ENCODE data around the gene NCKIPSD. TPM values are rescaled to one million over a fixed set of nuclear protein-coding genes. Genes with fewer than 3 reads are reported as not detected.

Gene NCKIPSD
- total RNA-seq, 1 experiment from 2014 or later: 46.0 TPM

DNA sequence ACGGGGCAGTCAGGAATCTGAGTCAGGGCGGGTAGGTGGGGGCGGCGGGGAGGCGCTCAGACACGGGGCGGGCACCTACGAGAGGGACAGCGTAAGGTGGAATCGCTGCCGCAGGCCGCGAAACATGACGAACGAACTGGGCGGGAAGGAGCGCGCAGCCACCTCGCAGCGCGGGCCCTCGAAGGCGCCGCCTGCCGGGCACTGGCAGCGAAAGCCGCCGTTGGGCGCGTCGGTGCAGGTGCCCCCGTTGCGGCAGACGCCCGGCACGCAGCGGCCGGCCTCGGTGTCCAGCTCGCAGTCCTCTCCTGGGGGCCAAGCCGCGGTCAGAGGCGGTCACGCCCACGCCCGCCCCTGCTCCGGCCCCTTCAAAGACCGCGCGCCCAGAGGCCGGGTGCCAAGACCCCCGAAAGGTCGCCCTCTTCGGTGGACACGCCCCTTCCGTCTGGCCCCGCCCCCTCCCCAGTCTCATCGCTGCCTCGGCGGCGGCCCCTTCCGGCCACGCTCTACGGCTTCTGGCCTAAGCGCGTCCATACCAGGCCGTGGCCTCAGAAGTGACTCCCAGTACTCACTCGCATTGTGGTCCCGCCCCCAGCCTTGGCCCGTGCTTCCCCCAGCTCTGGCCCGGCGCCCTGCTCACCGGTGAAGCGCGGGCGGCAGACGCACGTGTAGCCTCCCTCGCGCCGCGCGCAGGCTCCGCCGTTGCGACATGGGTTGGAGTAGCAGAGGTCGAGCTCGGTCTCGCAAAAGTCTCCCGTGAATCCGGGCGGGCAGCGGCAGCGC, 29.5 kb downstream of the NCKIPSD start:
- Histone ChIP-seq H2AFZ (ENCODE audit: low read length) (no peak overlapping the region), H3K27ac (ENCODE audit: insufficient read length, low read depth, low read length) (no peak overlapping the region), H3K9ac (ENCODE audit: extremely low read depth, insufficient read length, low read length) (no peak overlapping the region), H3K79me2 (ENCODE audit: insufficient read depth, low read length) (no peaks in the 10 kb centered on the region), H3K18ac (ENCODE audit: insufficient read length, low read depth, low read length) (peak overlapping the region; percentile 6), H3K79me1 (ENCODE audit: insufficient read depth, low read depth, low read length, poor library complexity, severe bottlenecking) (no peaks in the 10 kb centered on the region), H2BK120ac (ENCODE audit: low read depth, low read length, poor library complexity, severe bottlenecking) (no peak overlapping the region), H3K4me2 (ENCODE audit: insufficient read depth, insufficient read length, low read length) (peak overlapping the region; percentile 50), H2BK15ac (ENCODE audit: low read depth, low read length) (no peak overlapping the region), H3K23ac (ENCODE audit: insufficient read length, low read depth, low read length) (no peak overlapping the region), H2BK20ac (ENCODE audit: low read depth, low read length, poor library complexity, severe bottlenecking) (no peak overlapping the region), H4K91ac (ENCODE audit: insufficient read length, low read depth, low read length) (no peak overlapping the region), H3K23me2 (ENCODE audit: insufficient read length, low read depth, low read length, poor library complexity, severe bottlenecking) (peaks cover 5% of the 10 kb centered on the region), H4K5ac (ENCODE audit: insufficient read length, low read depth, low read length) (no peak overlapping the region), H3K9me3 (ENCODE audit: control insufficient read depth, low read depth, low read length) (no peaks in the 10 kb centered on the region), H2BK5ac (ENCODE audit: insufficient read length, low read length) (no peak overlapping the region), H3T11ph (ENCODE audit: low read length) (no peak overlapping the region), H2BK12ac (ENCODE audit: insufficient read length, low read depth, low read length) (no peak overlapping the region), H4K8ac (replicated peaks; ENCODE audit: insufficient read length, low read depth, low read length) (no peak overlapping the region), H3K4ac (ENCODE audit: low read depth, low read length) (no peak overlapping the region), H3K27me3 (ENCODE audit: insufficient read depth, low read length) (no peaks in the 10 kb centered on the region), H2AK5ac (ENCODE audit: insufficient read length, low read length) (no peak overlapping the region), H3K14ac (ENCODE audit: insufficient read depth, low read length) (no peak overlapping the region), H3K4me1 (ENCODE audit: insufficient read depth, low read length) (no peaks in the 10 kb centered on the region; the same call in 1 of the 2 replicates), H4K20me1 (ENCODE audit: control insufficient read depth, insufficient read depth, insufficient read length) (peaks cover 2% of the 10 kb centered on the region), H3K56ac (ENCODE audit: insufficient read length, low read depth, low read length) (no peak overlapping the region)
- Mint-ChIP-seq H3K9me3 (peaks cover 0 to 3% of the 10 kb centered on the region in 2 experiments; a peak in 1 of 5 replicates), H3K27ac (peak overlapping the region; percentile 35 to 73 (median 66); a peak in 3 of 7 replicates), H3K4me3 (peak overlapping the region; percentile 67 to 78), H3K4me1 (peaks cover 4 to 13% of the 10 kb centered on the region in 2 experiments), H3K27me3 (ENCODE audit: low read depth) (peaks cover 6% of the 10 kb centered on the region; the same call in 1 of the 2 replicates), H3K36me3 (ENCODE audit: insufficient read depth in 1 of 3, low read depth in 3 of 3) (peaks cover 39 to 62% (median 59%) of the 10 kb centered on the region in 3 experiments)
- DNase-seq: peak; percentile 94
- WGBS (ENCODE audit: extremely low coverage, insufficient read length, low lambda C conversion rate): no CpG with 5 or more reads among the region's 94 CpGs
- TF ChIP-seq, protein P1, sequence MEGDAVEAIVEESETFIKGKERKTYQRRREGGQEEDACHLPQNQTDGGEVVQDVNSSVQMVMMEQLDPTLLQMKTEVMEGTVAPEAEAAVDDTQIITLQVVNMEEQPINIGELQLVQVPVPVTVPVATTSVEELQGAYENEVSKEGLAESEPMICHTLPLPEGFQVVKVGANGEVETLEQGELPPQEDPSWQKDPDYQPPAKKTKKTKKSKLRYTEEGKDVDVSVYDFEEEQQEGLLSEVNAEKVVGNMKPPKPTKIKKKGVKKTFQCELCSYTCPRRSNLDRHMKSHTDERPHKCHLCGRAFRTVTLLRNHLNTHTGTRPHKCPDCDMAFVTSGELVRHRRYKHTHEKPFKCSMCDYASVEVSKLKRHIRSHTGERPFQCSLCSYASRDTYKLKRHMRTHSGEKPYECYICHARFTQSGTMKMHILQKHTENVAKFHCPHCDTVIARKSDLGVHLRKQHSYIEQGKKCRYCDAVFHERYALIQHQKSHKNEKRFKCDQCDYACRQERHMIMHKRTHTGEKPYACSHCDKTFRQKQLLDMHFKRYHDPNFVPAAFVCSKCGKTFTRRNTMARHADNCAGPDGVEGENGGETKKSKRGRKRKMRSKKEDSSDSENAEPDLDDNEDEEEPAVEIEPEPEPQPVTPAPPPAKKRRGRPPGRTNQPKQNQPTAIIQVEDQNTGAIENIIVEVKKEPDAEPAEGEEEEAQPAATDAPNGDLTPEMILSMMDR (conservative IDR thresholded peaks at IDR 0.05): peak; percentile 86

Measured in H9 (cell line).